ENCODE results near the gene AMFR.

DNA sequence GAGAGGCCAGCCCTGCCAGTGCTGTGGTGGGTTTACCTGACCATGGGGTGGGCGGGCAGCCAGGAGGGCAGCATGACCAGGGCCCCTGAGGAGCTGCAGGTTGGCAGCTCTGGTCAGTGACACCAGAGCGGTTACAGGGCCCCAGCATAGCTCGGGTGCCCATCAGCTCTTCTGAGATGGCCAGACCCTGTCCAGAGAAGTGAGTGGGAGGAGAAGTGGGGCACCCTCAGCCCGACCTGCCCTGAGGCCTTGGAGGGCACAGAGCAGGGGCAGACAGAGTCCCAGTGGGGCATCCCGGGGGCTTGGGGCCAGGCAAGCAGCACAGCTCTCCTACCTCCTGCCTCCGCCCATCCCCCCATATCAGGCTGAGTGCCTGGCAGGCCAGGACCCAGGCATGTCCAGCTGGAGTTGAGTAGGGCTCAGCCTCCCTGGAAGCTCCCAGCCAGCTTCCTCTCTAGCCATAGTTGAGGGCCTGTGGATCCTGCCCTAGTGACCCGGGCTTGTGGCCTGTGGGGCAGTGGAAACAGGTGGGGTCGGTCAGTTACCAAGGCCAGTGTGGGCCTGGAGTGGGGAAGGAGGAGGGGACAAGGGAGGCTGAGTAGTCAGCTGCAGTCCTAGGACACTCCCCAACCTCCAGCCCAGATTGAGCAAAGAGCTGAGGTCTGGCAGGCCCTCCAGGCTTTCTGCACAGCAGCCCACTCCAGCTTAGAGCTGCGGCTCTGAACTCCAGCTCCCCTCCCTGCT lies 83.5 kb downstream of the AMFR start:
- TF ChIP-seq, protein P1, sequence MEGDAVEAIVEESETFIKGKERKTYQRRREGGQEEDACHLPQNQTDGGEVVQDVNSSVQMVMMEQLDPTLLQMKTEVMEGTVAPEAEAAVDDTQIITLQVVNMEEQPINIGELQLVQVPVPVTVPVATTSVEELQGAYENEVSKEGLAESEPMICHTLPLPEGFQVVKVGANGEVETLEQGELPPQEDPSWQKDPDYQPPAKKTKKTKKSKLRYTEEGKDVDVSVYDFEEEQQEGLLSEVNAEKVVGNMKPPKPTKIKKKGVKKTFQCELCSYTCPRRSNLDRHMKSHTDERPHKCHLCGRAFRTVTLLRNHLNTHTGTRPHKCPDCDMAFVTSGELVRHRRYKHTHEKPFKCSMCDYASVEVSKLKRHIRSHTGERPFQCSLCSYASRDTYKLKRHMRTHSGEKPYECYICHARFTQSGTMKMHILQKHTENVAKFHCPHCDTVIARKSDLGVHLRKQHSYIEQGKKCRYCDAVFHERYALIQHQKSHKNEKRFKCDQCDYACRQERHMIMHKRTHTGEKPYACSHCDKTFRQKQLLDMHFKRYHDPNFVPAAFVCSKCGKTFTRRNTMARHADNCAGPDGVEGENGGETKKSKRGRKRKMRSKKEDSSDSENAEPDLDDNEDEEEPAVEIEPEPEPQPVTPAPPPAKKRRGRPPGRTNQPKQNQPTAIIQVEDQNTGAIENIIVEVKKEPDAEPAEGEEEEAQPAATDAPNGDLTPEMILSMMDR (IDR thresholded peaks at IDR 0.05 in 2 of 3, conservative IDR thresholded peaks at IDR 0.05 in 1 of 3; ENCODE audit: control insufficient read depth in 2 of 3, extremely low read depth in 1 of 3, insufficient read depth in 1 of 3, low read depth in 3 of 3, low read length in 3 of 3), result no peak
- no peak for TF ChIP-seq USF1 (IDR thresholded peaks at IDR 0.05; ENCODE audit: borderline replicate concordance, extremely low read length, insufficient read depth, low read depth, low read length)
- no peak for TF ChIP-seq RFX5 (IDR thresholded peaks at IDR 0.05; ENCODE audit: low read depth, low read length)
- TF ChIP-seq POLR2A (IDR thresholded peaks at IDR 0.05; ENCODE audit: low read depth, low read length), result no peak
- TF ChIP-seq ATF2 (IDR thresholded peaks at IDR 0.05; ENCODE audit: low read length), result no peak
- no peak for TF ChIP-seq FOS (IDR thresholded peaks at IDR 0.05; ENCODE audit: borderline replicate concordance, extremely low read depth, insufficient read length)
- TF ChIP-seq ZBTB33 (IDR thresholded peaks at IDR 0.05), result no peak
- TF ChIP-seq, protein P2, sequence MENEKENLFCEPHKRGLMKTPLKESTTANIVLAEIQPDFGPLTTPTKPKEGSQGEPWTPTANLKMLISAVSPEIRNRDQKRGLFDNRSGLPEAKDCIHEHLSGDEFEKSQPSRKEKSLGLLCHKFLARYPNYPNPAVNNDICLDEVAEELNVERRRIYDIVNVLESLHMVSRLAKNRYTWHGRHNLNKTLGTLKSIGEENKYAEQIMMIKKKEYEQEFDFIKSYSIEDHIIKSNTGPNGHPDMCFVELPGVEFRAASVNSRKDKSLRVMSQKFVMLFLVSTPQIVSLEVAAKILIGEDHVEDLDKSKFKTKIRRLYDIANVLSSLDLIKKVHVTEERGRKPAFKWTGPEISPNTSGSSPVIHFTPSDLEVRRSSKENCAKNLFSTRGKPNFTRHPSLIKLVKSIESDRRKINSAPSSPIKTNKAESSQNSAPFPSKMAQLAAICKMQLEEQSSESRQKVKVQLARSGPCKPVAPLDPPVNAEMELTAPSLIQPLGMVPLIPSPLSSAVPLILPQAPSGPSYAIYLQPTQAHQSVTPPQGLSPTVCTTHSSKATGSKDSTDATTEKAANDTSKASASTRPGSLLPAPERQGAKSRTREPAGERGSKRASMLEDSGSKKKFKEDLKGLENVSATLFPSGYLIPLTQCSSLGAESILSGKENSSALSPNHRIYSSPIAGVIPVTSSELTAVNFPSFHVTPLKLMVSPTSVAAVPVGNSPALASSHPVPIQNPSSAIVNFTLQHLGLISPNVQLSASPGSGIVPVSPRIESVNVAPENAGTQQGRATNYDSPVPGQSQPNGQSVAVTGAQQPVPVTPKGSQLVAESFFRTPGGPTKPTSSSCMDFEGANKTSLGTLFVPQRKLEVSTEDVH (IDR thresholded peaks at IDR 0.05; ENCODE audit: low read depth, partially characterized antibody), result no peak
- no peak for TF ChIP-seq YY1 (IDR thresholded peaks at IDR 0.05; ENCODE audit: low read depth, low read length)

Measured in GM12878 (cell line).